ENCODE data around the gene RXFP3. TPM values are rescaled to one million over a fixed set of nuclear protein-coding genes. Genes with fewer than 3 reads are reported as not detected.
"Not testable (repeated sequence)": the region's sequence is repeated elsewhere in the genome, so short reads cannot be mapped to it uniquely, and the experiment has no call there.

RXFP3 gene
- polyA plus RNA-seq, 1 donor (not counting 4 experiments of a cell fraction or from before 2014, with no cell fraction given): not detected

DNA sequence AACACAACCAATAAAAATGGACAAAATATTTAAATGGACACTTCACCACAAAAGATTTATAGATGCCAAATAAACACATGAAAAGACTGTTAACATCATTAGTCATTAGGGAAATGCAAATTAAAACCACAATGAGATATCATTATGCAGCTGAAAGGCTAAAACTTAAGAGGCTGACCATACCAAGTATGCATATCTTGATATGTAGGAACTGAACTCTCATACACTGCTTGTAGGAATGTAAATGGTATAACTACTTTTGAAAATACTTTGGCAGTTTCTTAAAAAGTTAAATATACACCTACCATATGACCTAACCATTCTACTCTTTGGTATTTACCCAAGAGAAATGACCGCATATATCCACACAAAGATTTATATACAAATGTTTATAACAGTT lies 30.8 kb upstream of the RXFP3 start:
- Histone ChIP-seq H3K27ac (ENCODE audit: control insufficient read depth, insufficient read depth, low read length) (no peak overlapping the region), H3K4me1 (ENCODE audit: control insufficient read depth, extremely low read depth, insufficient read depth, low read length) (no peaks in the 10 kb centered on the region), H4K20me1 (ENCODE audit: control insufficient read depth, extremely low read depth, insufficient read depth, low read length) (no peaks in the 10 kb centered on the region), H3K36me3 (ENCODE audit: control insufficient read depth in 2 of 2, extremely low read depth in 1 of 2, insufficient read depth in 2 of 2, low read length in 2 of 2) (no peaks in the 10 kb centered on the region), H2AFZ (ENCODE audit: control insufficient read depth, low read length) (no peak overlapping the region), H3K9me3 (ENCODE audit: control insufficient read depth, low read depth, low read length) (no peaks in the 10 kb centered on the region), H3K79me2 (ENCODE audit: control insufficient read depth, insufficient read depth, low read length) (no peaks in the 10 kb centered on the region), H3K27me3 (ENCODE audit: control insufficient read depth, extremely low read depth, insufficient read depth, low read length) (no peaks in the 10 kb centered on the region), H3K4me2 (ENCODE audit: control insufficient read depth, extremely low read depth, insufficient read depth, low read depth, low read length) (no peak overlapping the region), H3K4me3 (ENCODE audit: control insufficient read depth in 2 of 3, extremely low read depth in 1 of 3, insufficient read depth in 2 of 3, low read depth in 1 of 3, low read length in 3 of 3) (no peak overlapping the region), H3K9ac (ENCODE audit: control insufficient read depth, extremely low read depth, insufficient read depth, low read length) (no peak overlapping the region), H3K9me1 (ENCODE audit: control insufficient read depth, extremely low read depth, insufficient read depth, low read length) (no peaks in the 10 kb centered on the region)
- no peak for TF ChIP-seq EZH2 (IDR thresholded peaks at IDR 0.05; ENCODE audit: low read length)
- TF ChIP-seq, protein P1, sequence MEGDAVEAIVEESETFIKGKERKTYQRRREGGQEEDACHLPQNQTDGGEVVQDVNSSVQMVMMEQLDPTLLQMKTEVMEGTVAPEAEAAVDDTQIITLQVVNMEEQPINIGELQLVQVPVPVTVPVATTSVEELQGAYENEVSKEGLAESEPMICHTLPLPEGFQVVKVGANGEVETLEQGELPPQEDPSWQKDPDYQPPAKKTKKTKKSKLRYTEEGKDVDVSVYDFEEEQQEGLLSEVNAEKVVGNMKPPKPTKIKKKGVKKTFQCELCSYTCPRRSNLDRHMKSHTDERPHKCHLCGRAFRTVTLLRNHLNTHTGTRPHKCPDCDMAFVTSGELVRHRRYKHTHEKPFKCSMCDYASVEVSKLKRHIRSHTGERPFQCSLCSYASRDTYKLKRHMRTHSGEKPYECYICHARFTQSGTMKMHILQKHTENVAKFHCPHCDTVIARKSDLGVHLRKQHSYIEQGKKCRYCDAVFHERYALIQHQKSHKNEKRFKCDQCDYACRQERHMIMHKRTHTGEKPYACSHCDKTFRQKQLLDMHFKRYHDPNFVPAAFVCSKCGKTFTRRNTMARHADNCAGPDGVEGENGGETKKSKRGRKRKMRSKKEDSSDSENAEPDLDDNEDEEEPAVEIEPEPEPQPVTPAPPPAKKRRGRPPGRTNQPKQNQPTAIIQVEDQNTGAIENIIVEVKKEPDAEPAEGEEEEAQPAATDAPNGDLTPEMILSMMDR (optimal IDR thresholded peaks at IDR 0.05 in 1 of 3, IDR thresholded peaks at IDR 0.05 in 1 of 3, conservative IDR thresholded peaks at IDR 0.05 in 1 of 3; ENCODE audit: extremely low read depth in 1 of 3, insufficient read depth in 2 of 3, low read length in 3 of 3): no peak
- dilution Hi-C loops (cut with MboI; ENCODE audit: extremely low pct_ligation_motif_present, low sequenced_read_pairs): no loop called here
- no peak for FAIRE-seq
- DNase-seq (ENCODE audit: low read depth, low spot score): no peak

DNA sequence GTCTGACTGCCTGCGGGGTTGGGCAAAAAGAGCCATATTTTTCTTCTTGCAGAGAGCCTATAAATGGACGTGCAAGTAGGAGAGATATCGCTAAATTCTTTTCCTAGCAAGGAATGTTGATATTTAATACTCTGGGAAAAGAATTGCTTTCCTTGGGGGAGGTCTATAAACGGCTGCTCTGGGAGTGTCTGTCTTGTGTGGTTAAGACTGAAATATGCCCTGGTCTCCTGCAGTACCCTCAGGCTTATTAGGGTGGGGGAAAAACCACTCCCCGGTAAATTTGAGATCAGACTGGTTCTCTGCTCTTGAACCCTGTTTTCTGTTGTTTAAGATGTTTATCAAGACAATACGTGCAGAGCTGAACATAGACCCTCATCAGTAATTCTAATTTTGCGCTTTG lies 29.9 kb upstream of the RXFP3 start:
- H3K27ac ChIP-seq (ENCODE audit: control insufficient read depth, insufficient read depth, low read length); FAIRE-seq; H3K27me3 ChIP-seq (ENCODE audit: control insufficient read depth, extremely low read depth, insufficient read depth, low read length); H4K20me1 ChIP-seq (ENCODE audit: control insufficient read depth, extremely low read depth, insufficient read depth, low read length); H3K4me3 ChIP-seq (ENCODE audit: control insufficient read depth in 2 of 3, extremely low read depth in 1 of 3, insufficient read depth in 2 of 3, low read depth in 1 of 3, low read length in 3 of 3); H3K9me1 ChIP-seq (ENCODE audit: control insufficient read depth, extremely low read depth, insufficient read depth, low read length); H3K4me1 ChIP-seq (ENCODE audit: control insufficient read depth, extremely low read depth, insufficient read depth, low read length); H3K79me2 ChIP-seq (ENCODE audit: control insufficient read depth, insufficient read depth, low read length); H3K36me3 ChIP-seq (ENCODE audit: control insufficient read depth in 2 of 2, extremely low read depth in 1 of 2, insufficient read depth in 2 of 2, low read length in 2 of 2); H2AFZ ChIP-seq (ENCODE audit: control insufficient read depth, low read length); dilution Hi-C loops (cut with MboI; ENCODE audit: extremely low pct_ligation_motif_present, low sequenced_read_pairs); DNase-seq (ENCODE audit: low read depth, low spot score); H3K4me2 ChIP-seq (ENCODE audit: control insufficient read depth, extremely low read depth, insufficient read depth, low read depth, low read length); H3K9ac ChIP-seq (ENCODE audit: control insufficient read depth, extremely low read depth, insufficient read depth, low read length); H3K9me3 ChIP-seq (ENCODE audit: control insufficient read depth, low read depth, low read length): not testable (repeated sequence)

DNA sequence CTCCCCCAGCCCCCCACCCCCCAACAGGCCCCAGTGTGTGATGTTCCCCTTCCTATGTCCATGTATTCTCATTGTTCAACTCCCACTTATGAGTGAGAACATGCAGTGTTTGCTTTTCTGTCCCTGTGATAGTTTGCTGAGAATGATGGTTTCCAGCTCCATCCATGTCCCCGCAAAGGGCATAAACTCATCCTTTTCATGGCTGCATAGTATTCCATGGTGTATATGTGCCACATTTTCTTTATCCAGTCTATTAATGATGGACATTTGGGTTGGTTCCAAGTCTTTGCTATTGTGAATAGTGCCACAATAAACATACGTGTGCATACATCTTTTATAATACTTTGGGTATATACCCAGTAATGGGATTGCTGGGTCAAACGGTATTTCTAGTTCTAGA lies 21.3 kb upstream of the RXFP3 start:
- H3K9me1 ChIP-seq (ENCODE audit: control insufficient read depth, extremely low read depth, insufficient read depth, low read length); H4K20me1 ChIP-seq (ENCODE audit: control insufficient read depth, extremely low read depth, insufficient read depth, low read length); H2AFZ ChIP-seq (ENCODE audit: control insufficient read depth, low read length); H3K4me3 ChIP-seq (ENCODE audit: control insufficient read depth in 2 of 3, extremely low read depth in 1 of 3, insufficient read depth in 2 of 3, low read depth in 1 of 3, low read length in 3 of 3); H3K9ac ChIP-seq (ENCODE audit: control insufficient read depth, extremely low read depth, insufficient read depth, low read length); H3K27ac ChIP-seq (ENCODE audit: control insufficient read depth, insufficient read depth, low read length); H3K79me2 ChIP-seq (ENCODE audit: control insufficient read depth, insufficient read depth, low read length); FAIRE-seq; H3K36me3 ChIP-seq (ENCODE audit: control insufficient read depth in 2 of 2, extremely low read depth in 1 of 2, insufficient read depth in 2 of 2, low read length in 2 of 2); DNase-seq (ENCODE audit: low read depth, low spot score); H3K27me3 ChIP-seq (ENCODE audit: control insufficient read depth, extremely low read depth, insufficient read depth, low read length); H3K4me2 ChIP-seq (ENCODE audit: control insufficient read depth, extremely low read depth, insufficient read depth, low read depth, low read length); H3K4me1 ChIP-seq (ENCODE audit: control insufficient read depth, extremely low read depth, insufficient read depth, low read length); H3K9me3 ChIP-seq (ENCODE audit: control insufficient read depth, low read depth, low read length); dilution Hi-C loops (cut with MboI; ENCODE audit: extremely low pct_ligation_motif_present, low sequenced_read_pairs): not testable (repeated sequence)

All from keratinocyte (primary cell).